CD4-positive, alpha-beta memory T cell (primary cell): ENCODE data around the gene CST4. TPM values are rescaled to one million over a fixed set of nuclear protein-coding genes. Genes with fewer than 3 reads are reported as not detected.

ENCODE experiments used
- CTCF ChIA-PET: fragments of 350-600 bp; sonication (Branson Sonifier 250); formaldehyde crosslinking; loops from one replicate; lab custom pipeline; 2021; ENCODE audit warnings: inconsistent platforms; ENCODE audit not compliant: partially characterized antibody; lab: Charles Lee
- POLR2A ChIA-PET: fragments of 350-600 bp; sonication (Branson Sonifier 250); formaldehyde crosslinking; loops from one replicate; lab custom pipeline; 2021; ENCODE audit not compliant: partially characterized antibody; lab: Charles Lee
- DNase-seq, 5 donors: peaks; one replicate each; pipeline versions ENCODE4 v3.0.0 to v3.0.0-alpha.2; 2020 to 2022; ENCODE audit warnings: mixed read lengths in 1 of 5
- H3K27ac ChIP-seq: one replicate; pipeline ENCODE4 v1.7.0; 2013; ENCODE audit warnings: low read depth, low read length
- H3K27me3 ChIP-seq: 2 replicates; pipeline ENCODE4 v1.7.0; 2013; ENCODE audit warnings: mild to moderate bottlenecking, low read length, moderate library complexity; ENCODE audit not compliant: insufficient read depth
- H3K36me3 ChIP-seq: 2 replicates; pipeline ENCODE4 v1.7.0; 2013; ENCODE audit warnings: mild to moderate bottlenecking, low read length, moderate library complexity; ENCODE audit not compliant: insufficient read depth
- H3K4me1 ChIP-seq: 2 replicates; pipeline ENCODE4 v1.7.0; 2013; ENCODE audit warnings: mild to moderate bottlenecking, low read length, moderate library complexity; ENCODE audit not compliant: insufficient read depth
- H3K4me3 ChIP-seq, 2 donors: one replicate each; pipeline ENCODE4 v1.7.0; 2013; ENCODE audit warnings: low read length in 2 of 2, mild to moderate bottlenecking in 1 of 2
- H3K9me3 ChIP-seq, 2 donors: one replicate each; pipeline ENCODE4 v1.7.0; 2013; ENCODE audit warnings: low read length in 2 of 2, control low read depth in 1 of 2; ENCODE audit not compliant: control insufficient read depth in 1 of 2
- H3K27ac Mint-ChIP-seq, 7 donors: one replicate each; pipeline ENCODE4 v1.8.0; 2020 to 2021; ENCODE audit warnings: mixed read lengths in 7 of 7, mild to moderate bottlenecking in 6 of 7, inconsistent platforms in 3 of 7, moderate library complexity in 3 of 7
- H3K27me3 Mint-ChIP-seq, 2 donors: one replicate each; pipeline ENCODE4 v1.8.0; 2020 to 2021; ENCODE audit warnings: mixed read lengths in 2 of 2
- H3K36me3 Mint-ChIP-seq, 2 donors: one replicate each; pipeline ENCODE4 v1.8.0; 2020 to 2021; ENCODE audit warnings: mixed read lengths in 2 of 2, inconsistent platforms in 1 of 2, mild to moderate bottlenecking in 1 of 2
- H3K4me1 Mint-ChIP-seq, 4 donors: one replicate each; pipeline ENCODE4 v1.8.0; 2020 to 2021; ENCODE audit warnings: mixed read lengths in 4 of 4, mild to moderate bottlenecking in 1 of 4
- H3K4me3 Mint-ChIP-seq, 8 donors: one replicate each; pipeline ENCODE4 v1.8.0; 2020 to 2021; ENCODE audit warnings: mixed read lengths in 8 of 8, mild to moderate bottlenecking in 7 of 8, moderate library complexity in 6 of 8, inconsistent platforms in 3 of 8
- H3K9me3 Mint-ChIP-seq, 8 donors: one replicate each; pipeline ENCODE4 v1.8.0; 2020 to 2021; ENCODE audit warnings: mixed read lengths in 8 of 8, mild to moderate bottlenecking in 5 of 8, inconsistent platforms in 3 of 8, moderate library complexity in 1 of 8
- intact Hi-C: fragments of 100-400 bp; cut with micrococcal nuclease; formaldehyde crosslinking; loops from one replicate; pipeline ENCODE4 v1.15.1; 2023
- polyA plus RNA-seq, 2 donors: library from polyadenylated mRNA; unstranded; fragments of 300-500 nt; fragmentation: Illumina TruSeq; gene quantifications; one replicate each; pipeline ENCODE4 v1.2.3, GENCODE V29; 2021
- total RNA-seq, 2 experiments: library from RNA; stranded (reverse); gene quantifications; one replicate each; pipeline ENCODE4 v1.2.3, GENCODE V29; 2021

Gene CST4
- total and polyA plus RNA-seq, 4 experiments from 2014 or later, result not detected

DNA sequence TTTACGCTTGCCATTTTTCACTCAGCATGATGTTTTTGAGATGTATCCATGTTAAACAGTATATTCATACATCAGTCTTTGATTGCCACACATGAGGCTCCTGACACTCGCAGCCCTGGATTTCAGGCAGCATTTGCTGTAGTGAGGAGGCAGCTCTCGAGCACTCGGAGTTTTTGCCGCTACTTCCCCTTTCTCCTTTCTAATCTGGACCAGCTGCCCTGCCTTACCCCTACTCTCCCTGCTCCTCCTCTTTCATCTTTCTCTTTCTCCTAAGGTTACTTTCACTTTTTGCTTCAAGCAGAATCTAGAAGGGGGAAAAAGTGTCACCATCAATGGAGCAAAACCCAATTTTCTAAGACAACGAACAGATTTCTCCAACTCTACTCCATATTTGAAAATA, 45.2 kb downstream of the CST4 start:
- no peaks in the 10 kb centered on the region for H3K27me3 ChIP-seq
- H3K9me3 ChIP-seq, result no peaks in the 10 kb centered on the region
- intact Hi-C loops, result no loop called here
- no peaks in the 10 kb centered on the region for H3K36me3 ChIP-seq
- Mint-ChIP-seq H3K27ac (no peak overlapping the region), H3K9me3 (no peaks in the 10 kb centered on the region), H3K4me1 (no peaks in the 10 kb centered on the region), H3K36me3 (no peaks in the 10 kb centered on the region), H3K27me3 (peaks cover 7 to 10% of the 10 kb centered on the region in 2 donors), H3K4me3 (no peak overlapping the region)
- no peak overlapping the region for H3K27ac ChIP-seq
- CTCF ChIA-PET, result no interaction called here
- DNase-seq, result no peak
- no peaks in the 10 kb centered on the region for H3K4me1 ChIP-seq
- POLR2A ChIA-PET, result no interaction called here
- H3K4me3 ChIP-seq, result no peak overlapping the region

DNA sequence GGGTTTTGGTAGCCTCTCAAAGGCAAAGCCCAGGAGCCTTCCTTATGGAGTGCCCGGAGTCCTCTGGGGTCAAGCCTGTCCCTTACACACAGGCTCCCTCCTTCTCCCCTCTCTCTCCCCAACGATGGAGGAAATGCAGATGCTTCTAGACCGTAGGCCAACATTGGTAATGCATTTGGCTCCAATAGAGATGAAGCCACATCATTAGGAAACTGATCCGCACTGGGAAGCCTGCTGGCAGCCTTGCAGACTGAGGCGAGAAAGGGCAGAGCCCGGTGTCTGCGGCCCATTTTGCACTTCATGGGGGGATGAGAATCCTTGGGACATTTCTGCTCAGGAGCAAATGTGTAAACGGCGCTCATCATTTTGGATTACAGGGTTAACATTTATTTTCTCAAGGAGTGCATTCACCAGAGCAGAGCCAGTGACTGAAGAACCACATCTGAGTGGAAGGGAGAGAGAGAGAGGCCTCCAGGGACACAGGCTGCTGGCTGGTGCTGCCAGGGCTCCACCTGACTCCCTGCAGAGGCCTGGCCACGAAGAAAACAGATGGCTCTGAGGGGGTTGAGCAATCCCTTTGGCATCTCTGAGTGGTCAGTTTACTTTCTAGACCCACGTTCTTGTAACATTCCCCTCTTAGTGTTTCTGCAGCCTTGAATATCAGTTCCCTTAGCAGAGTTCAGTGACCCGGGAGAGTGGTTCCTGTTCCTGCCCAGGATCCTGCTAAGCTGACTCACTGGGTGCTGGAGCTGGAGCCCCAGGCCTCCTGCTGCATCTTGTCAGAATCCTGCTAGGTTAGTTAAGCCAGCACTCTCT, 46.7 kb downstream of the CST4 start:
- H3K4me3 ChIP-seq, result no peak overlapping the region
- POLR2A ChIA-PET, result no interaction called here
- CTCF ChIA-PET, result no interaction called here
- H3K27ac ChIP-seq, result no peak overlapping the region
- H3K4me1 Mint-ChIP-seq, result peaks cover 0 to under 1% (median 0%) of the 10 kb centered on the region in 4 donors
- H3K36me3 ChIP-seq, result no peaks in the 10 kb centered on the region
- H3K27ac Mint-ChIP-seq, result no peak overlapping the region
- H3K9me3 ChIP-seq, result no peaks in the 10 kb centered on the region
- H3K27me3 Mint-ChIP-seq, result peaks cover 7 to 11% of the 10 kb centered on the region in 2 donors
- H3K27me3 ChIP-seq, result no peaks in the 10 kb centered on the region
- no peak overlapping the region for H3K4me3 Mint-ChIP-seq
- H3K4me1 ChIP-seq, result no peaks in the 10 kb centered on the region
- intact Hi-C loops, result no loop called here
- H3K36me3 Mint-ChIP-seq, result no peaks in the 10 kb centered on the region
- DNase-seq, result no peak
- no peaks in the 10 kb centered on the region for H3K9me3 Mint-ChIP-seq

DNA sequence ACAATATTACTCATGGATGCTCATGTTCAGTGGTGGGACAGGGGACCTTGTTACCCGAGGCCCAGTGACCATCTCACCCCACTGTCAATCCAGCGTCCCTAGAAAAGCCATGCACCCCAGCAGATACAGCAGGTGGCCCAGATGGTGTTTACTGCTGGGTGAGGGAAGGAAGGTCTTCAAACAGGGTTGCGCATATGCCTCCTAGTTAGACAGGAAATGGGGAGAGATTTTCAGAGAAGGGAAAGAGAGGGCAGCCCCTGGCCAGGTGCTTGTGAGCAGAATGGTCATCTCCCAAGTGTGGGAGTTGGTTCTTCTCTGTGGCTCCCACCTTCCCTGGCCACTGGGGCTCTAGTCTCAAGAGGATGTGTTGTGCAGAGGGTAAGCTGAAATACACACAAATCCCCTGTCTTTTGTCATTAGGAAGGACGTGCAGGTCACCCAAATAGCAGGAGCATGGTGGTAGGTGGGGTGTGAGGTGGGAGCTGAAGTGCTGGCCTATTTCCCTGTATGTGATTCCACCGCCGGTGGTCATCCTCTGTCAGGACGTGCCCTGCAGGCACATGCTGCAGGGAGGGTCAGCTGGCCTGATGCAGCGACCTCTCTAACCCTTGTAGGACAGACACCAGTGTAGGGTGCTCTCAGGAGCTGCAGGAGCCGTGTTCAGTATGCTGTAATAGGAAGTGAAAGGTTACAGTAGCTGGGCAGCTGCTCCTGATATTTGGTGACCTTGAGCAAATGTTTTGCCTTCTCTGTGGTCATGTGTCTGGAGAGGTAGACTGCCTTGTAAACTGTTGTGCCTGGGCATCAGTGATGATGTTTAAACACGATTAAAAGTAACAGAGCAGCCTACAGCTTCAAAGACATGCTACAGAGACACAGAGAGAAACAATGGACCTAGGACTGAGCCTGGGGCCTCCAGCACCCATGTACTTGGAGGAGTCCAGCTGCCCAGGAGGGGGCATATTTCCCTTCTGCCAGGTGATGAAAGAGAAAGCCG, 47.9 kb downstream of the CST4 start:
- H3K9me3 ChIP-seq, result no peaks in the 10 kb centered on the region
- H3K4me1 Mint-ChIP-seq, result peaks cover 2 to 9% (median 3%) of the 10 kb centered on the region in 4 donors
- no peaks in the 10 kb centered on the region for H3K36me3 ChIP-seq
- POLR2A ChIA-PET, result no interaction called here
- no peaks in the 10 kb centered on the region for H3K27me3 ChIP-seq
- no peaks in the 10 kb centered on the region for H3K36me3 Mint-ChIP-seq
- H3K27me3 Mint-ChIP-seq, result peaks cover 16 to 19% of the 10 kb centered on the region in 2 donors
- CTCF ChIA-PET, result no interaction called here
- intact Hi-C loops, result no loop called here
- no peak overlapping the region for H3K4me3 Mint-ChIP-seq
- no peak overlapping the region for H3K27ac ChIP-seq
- H3K9me3 Mint-ChIP-seq, result no peaks in the 10 kb centered on the region
- H3K27ac Mint-ChIP-seq, result no peak overlapping the region
- H3K4me1 ChIP-seq, result no peaks in the 10 kb centered on the region
- DNase-seq, result no peak
- H3K4me3 ChIP-seq, result no peak overlapping the region

DNA sequence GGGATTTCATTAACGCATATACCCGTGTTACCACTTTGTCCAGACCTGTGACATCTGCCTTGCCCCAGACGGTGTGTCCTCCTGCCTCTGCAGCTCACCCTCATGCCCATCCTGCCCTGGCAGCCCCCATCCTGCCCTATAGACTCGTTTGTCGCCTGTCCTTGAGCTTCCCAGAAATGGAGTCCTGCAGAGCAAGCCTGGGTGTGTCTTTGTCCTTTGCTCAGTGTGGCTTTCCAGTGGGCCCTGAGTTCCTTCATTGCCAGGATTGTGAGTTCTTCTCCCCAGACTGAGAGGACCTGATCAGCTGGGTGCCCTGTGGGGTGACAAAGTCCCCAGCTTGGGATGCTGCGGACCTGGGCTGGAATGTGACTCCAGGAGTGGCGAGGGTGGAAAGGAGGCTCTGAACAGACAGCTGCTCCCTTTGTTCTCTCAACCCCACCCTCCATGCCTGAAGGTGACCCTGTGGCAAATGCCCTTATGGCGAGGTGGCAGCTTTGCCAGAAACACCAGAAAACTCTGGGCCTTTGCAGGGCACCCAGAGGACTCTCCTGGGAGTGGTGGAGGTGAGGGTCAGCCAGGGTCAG, 48.7 kb downstream of the CST4 start:
- no peaks in the 10 kb centered on the region for H3K4me1 ChIP-seq
- Mint-ChIP-seq H3K4me1 (peaks cover 2 to 9% (median 3%) of the 10 kb centered on the region in 4 donors), H3K4me3 (no peak overlapping the region), H3K27ac (no peak overlapping the region), H3K9me3 (no peaks in the 10 kb centered on the region), H3K27me3 (peaks cover 16 to 19% of the 10 kb centered on the region in 2 donors), H3K36me3 (no peaks in the 10 kb centered on the region)
- DNase-seq, result no peak
- H3K36me3 ChIP-seq, result no peaks in the 10 kb centered on the region
- no peaks in the 10 kb centered on the region for H3K27me3 ChIP-seq
- no peak overlapping the region for H3K4me3 ChIP-seq
- ChIA-PET CTCF (no interaction called here), POLR2A (no interaction called here)
- no peak overlapping the region for H3K27ac ChIP-seq
- no peaks in the 10 kb centered on the region for H3K9me3 ChIP-seq
- intact Hi-C loops, result no loop called here

DNA sequence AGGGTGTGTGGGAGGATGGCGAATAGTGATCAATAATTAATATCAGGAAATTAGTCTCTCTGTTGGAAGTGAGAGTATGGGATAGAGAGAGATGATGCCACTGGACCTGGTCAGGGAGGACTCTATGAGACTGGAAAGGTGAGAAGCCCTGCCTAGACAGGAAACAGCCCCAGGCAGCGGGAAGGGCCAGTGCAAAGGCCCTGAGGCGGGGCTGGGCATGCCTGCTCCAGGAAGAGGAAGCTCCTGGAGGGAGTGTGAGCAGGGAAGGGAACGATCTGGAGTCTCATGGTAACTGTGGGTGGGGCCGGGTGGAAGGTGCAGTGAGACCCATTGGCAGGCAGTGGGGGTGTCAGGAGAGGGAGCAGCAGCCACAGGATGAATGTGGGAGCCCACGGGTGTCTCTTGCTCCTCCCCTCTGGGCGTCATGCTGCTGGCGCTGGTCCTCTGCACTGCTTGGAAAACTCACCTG, 49.3 kb downstream of the CST4 start:
- Mint-ChIP-seq H3K4me1 (peaks cover 2 to 9% (median 3%) of the 10 kb centered on the region in 4 donors), H3K27ac (no peak overlapping the region), H3K9me3 (no peaks in the 10 kb centered on the region), H3K4me3 (no peak overlapping the region), H3K36me3 (no peaks in the 10 kb centered on the region), H3K27me3 (peaks cover 18 to 22% of the 10 kb centered on the region in 2 donors)
- ChIA-PET POLR2A (no interaction called here), CTCF (no interaction called here)
- no peaks in the 10 kb centered on the region for H3K4me1 ChIP-seq
- H3K27me3 ChIP-seq, result no peaks in the 10 kb centered on the region
- H3K27ac ChIP-seq, result no peak overlapping the region
- no peak for DNase-seq
- intact Hi-C loops, result no loop called here
- H3K4me3 ChIP-seq, result no peak overlapping the region
- H3K36me3 ChIP-seq, result no peaks in the 10 kb centered on the region
- no peaks in the 10 kb centered on the region for H3K9me3 ChIP-seq

DNA sequence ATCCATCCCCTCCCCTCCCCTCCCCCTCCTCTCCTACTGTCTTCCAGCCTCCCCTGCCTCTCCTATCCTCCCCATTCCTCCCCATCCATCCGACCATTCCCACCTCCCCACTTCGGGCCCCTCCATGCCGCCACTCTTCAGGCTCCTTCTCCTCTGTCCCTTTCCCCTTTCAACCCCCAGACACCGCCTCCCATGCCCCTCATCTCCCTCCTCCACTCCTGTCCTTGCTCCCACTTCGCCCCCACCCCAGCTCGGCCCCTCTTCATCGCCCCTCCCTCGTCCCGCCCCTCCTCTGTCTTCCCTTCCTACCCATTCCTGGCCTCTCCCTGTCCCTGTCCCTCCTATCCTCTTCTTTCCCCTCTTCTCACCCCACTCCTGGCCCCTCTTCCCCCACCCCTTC, 50.5 kb downstream of the CST4 start:
- POLR2A ChIA-PET, result no interaction called here
- CTCF ChIA-PET, result no interaction called here
- H3K4me3 Mint-ChIP-seq, result no peak overlapping the region
- intact Hi-C loops, result no loop called here
- H3K9me3 Mint-ChIP-seq, result no peaks in the 10 kb centered on the region
- no peak overlapping the region for H3K4me3 ChIP-seq
- H3K36me3 Mint-ChIP-seq, result no peaks in the 10 kb centered on the region
- no peak overlapping the region for H3K27ac ChIP-seq
- peaks cover 2 to 9% (median 3%) of the 10 kb centered on the region in 4 donors for H3K4me1 Mint-ChIP-seq
- H3K36me3 ChIP-seq, result no peaks in the 10 kb centered on the region
- H3K27me3 Mint-ChIP-seq, result peaks cover 18 to 22% of the 10 kb centered on the region in 2 donors
- no peaks in the 10 kb centered on the region for H3K27me3 ChIP-seq
- no peaks in the 10 kb centered on the region for H3K9me3 ChIP-seq
- H3K4me1 ChIP-seq, result no peaks in the 10 kb centered on the region
- no peak overlapping the region for H3K27ac Mint-ChIP-seq
- DNase-seq, result no peak
